ENCODE measurements around the gene PRICKLE2. TPM values are rescaled to one million over a fixed set of nuclear protein-coding genes. Genes with fewer than 3 reads are reported as not detected.

PRICKLE2 gene
- total RNA-seq, 4 donors from 2014 or later, result 71.8 to 99.9 (median 84.4) TPM

DNA sequence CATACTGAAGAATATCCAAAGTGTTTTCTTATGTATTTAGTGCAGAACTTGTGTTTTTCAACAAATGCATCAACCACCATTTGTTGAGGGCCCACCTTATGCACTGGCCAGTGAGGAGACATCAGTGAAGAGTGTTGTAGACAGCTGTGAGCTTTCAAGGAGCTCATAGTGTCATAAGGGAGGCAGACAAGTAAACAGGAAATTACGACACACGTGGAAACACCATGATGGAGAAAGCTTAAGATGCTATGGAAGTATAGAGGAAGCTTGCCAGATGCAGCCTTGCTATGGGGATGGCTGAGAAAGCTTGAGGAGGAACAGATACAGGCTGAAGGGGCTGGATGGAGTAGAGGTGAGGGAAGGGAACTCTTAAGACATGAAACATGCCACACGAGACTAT lies 151.2 kb downstream of the PRICKLE2 start:
- TF ChIP-seq, protein P1, sequence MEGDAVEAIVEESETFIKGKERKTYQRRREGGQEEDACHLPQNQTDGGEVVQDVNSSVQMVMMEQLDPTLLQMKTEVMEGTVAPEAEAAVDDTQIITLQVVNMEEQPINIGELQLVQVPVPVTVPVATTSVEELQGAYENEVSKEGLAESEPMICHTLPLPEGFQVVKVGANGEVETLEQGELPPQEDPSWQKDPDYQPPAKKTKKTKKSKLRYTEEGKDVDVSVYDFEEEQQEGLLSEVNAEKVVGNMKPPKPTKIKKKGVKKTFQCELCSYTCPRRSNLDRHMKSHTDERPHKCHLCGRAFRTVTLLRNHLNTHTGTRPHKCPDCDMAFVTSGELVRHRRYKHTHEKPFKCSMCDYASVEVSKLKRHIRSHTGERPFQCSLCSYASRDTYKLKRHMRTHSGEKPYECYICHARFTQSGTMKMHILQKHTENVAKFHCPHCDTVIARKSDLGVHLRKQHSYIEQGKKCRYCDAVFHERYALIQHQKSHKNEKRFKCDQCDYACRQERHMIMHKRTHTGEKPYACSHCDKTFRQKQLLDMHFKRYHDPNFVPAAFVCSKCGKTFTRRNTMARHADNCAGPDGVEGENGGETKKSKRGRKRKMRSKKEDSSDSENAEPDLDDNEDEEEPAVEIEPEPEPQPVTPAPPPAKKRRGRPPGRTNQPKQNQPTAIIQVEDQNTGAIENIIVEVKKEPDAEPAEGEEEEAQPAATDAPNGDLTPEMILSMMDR (IDR thresholded peaks at IDR 0.05), result no peak
- TF ChIP-seq EP300 (IDR thresholded peaks at IDR 0.05) (no peak), POLR2AphosphoS5 (IDR thresholded peaks at IDR 0.05) (no peak), POLR2A (IDR thresholded peaks at IDR 0.05; ENCODE audit: low read depth) (no peak)
- H3K27me3 ChIP-seq, result no peaks in the 10 kb centered on the region
- no peaks in the 10 kb centered on the region for H3K36me3 ChIP-seq
- no peak for DNase-seq (ENCODE audit: extremely low spot score)
- no peak overlapping the region for H3K27ac ChIP-seq (replicated peaks in 1 of 4)
- no peaks in the 10 kb centered on the region for H3K9me3 ChIP-seq
- intact Hi-C loops (cut with DNase I), result no loop called here
- H3K4me1 ChIP-seq, result peaks cover 0 to 22% (median 5%) of the 10 kb centered on the region in 4 donors
- H3K4me3 ChIP-seq, result no peak overlapping the region
- 51% methylated on average over 3 of the region's 3 CpGs for WGBS

DNA sequence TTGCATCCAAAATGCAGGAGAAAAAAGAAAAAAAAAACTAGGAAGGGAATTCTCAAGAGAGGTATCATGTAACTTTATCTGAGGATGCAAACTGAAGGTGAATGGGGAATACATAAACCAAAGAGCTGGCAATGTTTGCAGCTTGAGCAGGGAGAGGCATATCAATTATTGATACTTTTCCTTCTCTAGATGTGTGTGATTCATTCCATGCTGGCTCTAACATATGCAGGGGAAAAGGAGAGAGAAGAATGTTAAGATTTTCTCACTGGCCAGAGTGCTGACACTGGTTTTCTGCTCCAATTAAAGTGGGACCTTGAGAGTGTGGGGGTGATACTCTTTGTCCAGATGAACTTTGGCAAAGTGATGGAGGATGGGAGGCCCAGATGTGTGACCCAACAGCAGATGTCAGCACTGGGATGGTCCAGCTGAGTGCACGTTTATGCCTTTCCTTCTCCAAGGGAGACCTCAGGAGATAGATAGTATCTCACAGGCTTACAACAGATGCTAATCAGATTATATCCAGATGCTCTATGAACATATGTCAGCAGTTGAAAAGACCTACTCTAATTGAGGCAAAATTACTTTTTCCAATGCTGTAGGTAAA lies 152.0 kb downstream of the PRICKLE2 start:
- Histone ChIP-seq H3K27ac (replicated peaks in 1 of 4) (no peak overlapping the region), H3K9me3 (no peaks in the 10 kb centered on the region), H3K4me1 (peaks cover 0 to 22% (median 5%) of the 10 kb centered on the region in 4 donors), H3K4me3 (no peak overlapping the region), H3K36me3 (no peaks in the 10 kb centered on the region), H3K27me3 (no peaks in the 10 kb centered on the region)
- intact Hi-C loops (cut with DNase I), result no loop called here
- TF ChIP-seq EP300 (IDR thresholded peaks at IDR 0.05) (no peak), POLR2AphosphoS5 (IDR thresholded peaks at IDR 0.05) (no peak), POLR2A (IDR thresholded peaks at IDR 0.05; ENCODE audit: low read depth) (no peak)
- TF ChIP-seq, protein P1 (IDR thresholded peaks at IDR 0.05), result no peak
- WGBS, result 39% methylated on average over 1 of the region's 1 CpG
- no peak for DNase-seq (ENCODE audit: extremely low spot score)

DNA sequence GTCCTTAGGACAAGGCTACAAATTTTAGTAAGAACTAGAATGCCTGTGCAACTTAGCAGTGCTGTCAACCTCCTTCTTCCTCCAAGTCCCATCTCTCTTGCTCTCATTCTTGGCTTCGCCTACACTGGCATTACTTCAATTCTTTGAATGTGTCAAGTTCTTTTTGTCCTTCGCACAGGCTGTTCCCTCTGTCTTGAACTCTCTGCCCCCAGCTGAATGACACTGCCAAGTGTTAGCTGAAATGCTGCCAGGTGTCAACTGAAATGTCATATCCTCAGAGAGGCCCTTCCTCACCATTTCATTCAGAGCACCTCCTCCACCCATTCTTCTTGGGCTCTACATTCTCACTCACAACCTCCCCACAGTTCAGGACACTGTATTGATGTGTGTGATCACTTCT lies 153.1 kb downstream of the PRICKLE2 start:
- 88% methylated on average over 2 of the region's 2 CpGs for WGBS

DNA sequence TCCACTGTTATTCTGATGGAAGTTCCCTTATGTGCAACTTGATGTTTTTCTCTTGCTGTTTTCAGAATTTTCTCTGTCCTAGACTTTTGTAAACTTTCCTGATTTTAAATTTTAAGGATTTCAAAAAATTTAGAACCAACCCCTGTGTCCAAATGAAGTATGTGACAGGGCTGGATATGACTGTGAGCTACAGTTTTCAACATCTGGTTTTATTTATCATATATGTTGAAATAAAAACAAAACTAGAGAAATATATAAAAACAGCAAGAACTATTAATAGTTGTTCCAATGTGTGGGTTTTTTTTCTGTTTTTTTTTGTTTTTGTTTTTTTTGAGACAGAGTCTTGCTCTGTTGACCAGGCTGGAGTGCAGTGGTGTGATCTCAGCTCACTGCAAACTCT lies 154.6 kb downstream of the PRICKLE2 start:
- intact Hi-C loops (cut with DNase I), result no loop called here
- Histone ChIP-seq H3K4me1 (peaks cover 0 to 29% (median 5%) of the 10 kb centered on the region in 4 donors), H3K36me3 (no peaks in the 10 kb centered on the region)

More for the DNA sequence above, 153.1 kb downstream of the PRICKLE2 start:
- intact Hi-C loops (cut with DNase I), result no loop called here
- TF ChIP-seq, protein P1 (IDR thresholded peaks at IDR 0.05), result no peak
- TF ChIP-seq POLR2AphosphoS5 (IDR thresholded peaks at IDR 0.05), result no peak
- TF ChIP-seq POLR2A (IDR thresholded peaks at IDR 0.05; ENCODE audit: low read depth), result no peak
- TF ChIP-seq EP300 (IDR thresholded peaks at IDR 0.05), result no peak
- H3K4me1 ChIP-seq, result peaks cover 0 to 29% (median 5%) of the 10 kb centered on the region in 4 donors
- no peaks in the 10 kb centered on the region for H3K36me3 ChIP-seq
- no peak for DNase-seq (ENCODE audit: extremely low spot score)
- H3K27ac ChIP-seq (replicated peaks in 1 of 4), result no peak overlapping the region
- no peaks in the 10 kb centered on the region for H3K9me3 ChIP-seq
- no peak overlapping the region for H3K4me3 ChIP-seq
- no peaks in the 10 kb centered on the region for H3K27me3 ChIP-seq

More for the DNA sequence above, 154.6 kb downstream of the PRICKLE2 start:
- Histone ChIP-seq H3K27me3 (no peaks in the 10 kb centered on the region), H3K9me3 (no peaks in the 10 kb centered on the region), H3K27ac (replicated peaks in 1 of 4) (no peak overlapping the region), H3K4me3 (no peak overlapping the region)
- TF ChIP-seq, protein P1 (IDR thresholded peaks at IDR 0.05), result no peak
- TF ChIP-seq EP300 (IDR thresholded peaks at IDR 0.05), result no peak
- TF ChIP-seq POLR2A (IDR thresholded peaks at IDR 0.05; ENCODE audit: low read depth), result no peak
- no peak for TF ChIP-seq POLR2AphosphoS5 (IDR thresholded peaks at IDR 0.05)
- DNase-seq (ENCODE audit: extremely low spot score), result no peak

All from esophagus muscularis mucosa (tissue), 4 donors.